Hepatocyte (in vitro differentiated cells): Measurements from ENCODE around the gene KDM6B.

Experiments
- EZH2 ChIP-seq: fragments of 200-600 bp; sonication (generic); IDR thresholded peaks from 2 replicates; pipeline ENCODE4 v1.6.1; 2016; ENCODE audit warnings: antibody characterized with exemption, mild to moderate bottlenecking, borderline replicate concordance
- EZH2phosphoT487 ChIP-seq: fragments of 200-600 bp; sonication (generic); IDR thresholded peaks from one replicate; pipeline ENCODE4 v1.6.1; 2018; ENCODE audit warnings: antibody characterized with exemption, mild to moderate bottlenecking, low read depth, moderate library complexity; ENCODE audit not compliant: unreplicated experiment, severe bottlenecking
- TF ChIP-seq, protein P1 (sequence below): fragments of 200-600 bp; sonication (generic); IDR thresholded peaks from 2 replicates; pipeline ENCODE4 v1.5.1; 2016; ENCODE audit warnings: antibody characterized with exemption, mild to moderate bottlenecking; ENCODE audit not compliant: poor library complexity

GRCh38 chr17:7841396-7841914 is 7.4 kb downstream of the KDM6B start:
- TF ChIP-seq, protein P1, sequence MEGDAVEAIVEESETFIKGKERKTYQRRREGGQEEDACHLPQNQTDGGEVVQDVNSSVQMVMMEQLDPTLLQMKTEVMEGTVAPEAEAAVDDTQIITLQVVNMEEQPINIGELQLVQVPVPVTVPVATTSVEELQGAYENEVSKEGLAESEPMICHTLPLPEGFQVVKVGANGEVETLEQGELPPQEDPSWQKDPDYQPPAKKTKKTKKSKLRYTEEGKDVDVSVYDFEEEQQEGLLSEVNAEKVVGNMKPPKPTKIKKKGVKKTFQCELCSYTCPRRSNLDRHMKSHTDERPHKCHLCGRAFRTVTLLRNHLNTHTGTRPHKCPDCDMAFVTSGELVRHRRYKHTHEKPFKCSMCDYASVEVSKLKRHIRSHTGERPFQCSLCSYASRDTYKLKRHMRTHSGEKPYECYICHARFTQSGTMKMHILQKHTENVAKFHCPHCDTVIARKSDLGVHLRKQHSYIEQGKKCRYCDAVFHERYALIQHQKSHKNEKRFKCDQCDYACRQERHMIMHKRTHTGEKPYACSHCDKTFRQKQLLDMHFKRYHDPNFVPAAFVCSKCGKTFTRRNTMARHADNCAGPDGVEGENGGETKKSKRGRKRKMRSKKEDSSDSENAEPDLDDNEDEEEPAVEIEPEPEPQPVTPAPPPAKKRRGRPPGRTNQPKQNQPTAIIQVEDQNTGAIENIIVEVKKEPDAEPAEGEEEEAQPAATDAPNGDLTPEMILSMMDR: peak; percentile 42
- no peak for TF ChIP-seq EZH2phosphoT487
- no peak for TF ChIP-seq EZH2
